Measurements from ENCODE around the gene THSD1.

DNA sequence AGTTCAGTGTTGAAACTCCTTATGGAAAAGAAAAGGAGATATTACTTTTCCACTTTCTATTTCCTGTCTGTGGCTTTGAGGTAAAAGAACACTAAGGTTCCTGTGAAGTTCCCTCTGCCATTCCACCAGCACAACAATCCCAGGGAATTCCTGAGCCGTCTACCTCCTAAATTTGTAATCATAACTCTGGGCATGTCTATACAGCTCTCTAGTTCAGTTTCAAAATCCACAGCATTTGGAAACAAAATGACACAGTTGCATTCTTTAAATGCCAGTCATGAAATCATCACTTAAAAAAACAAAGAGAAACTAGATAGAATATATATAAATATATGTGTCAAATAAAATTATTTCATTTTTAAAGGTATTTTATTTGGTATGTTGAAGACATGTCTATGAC lies 9.0 kb upstream of the THSD1 start:
- TF ChIP-seq, protein P1, sequence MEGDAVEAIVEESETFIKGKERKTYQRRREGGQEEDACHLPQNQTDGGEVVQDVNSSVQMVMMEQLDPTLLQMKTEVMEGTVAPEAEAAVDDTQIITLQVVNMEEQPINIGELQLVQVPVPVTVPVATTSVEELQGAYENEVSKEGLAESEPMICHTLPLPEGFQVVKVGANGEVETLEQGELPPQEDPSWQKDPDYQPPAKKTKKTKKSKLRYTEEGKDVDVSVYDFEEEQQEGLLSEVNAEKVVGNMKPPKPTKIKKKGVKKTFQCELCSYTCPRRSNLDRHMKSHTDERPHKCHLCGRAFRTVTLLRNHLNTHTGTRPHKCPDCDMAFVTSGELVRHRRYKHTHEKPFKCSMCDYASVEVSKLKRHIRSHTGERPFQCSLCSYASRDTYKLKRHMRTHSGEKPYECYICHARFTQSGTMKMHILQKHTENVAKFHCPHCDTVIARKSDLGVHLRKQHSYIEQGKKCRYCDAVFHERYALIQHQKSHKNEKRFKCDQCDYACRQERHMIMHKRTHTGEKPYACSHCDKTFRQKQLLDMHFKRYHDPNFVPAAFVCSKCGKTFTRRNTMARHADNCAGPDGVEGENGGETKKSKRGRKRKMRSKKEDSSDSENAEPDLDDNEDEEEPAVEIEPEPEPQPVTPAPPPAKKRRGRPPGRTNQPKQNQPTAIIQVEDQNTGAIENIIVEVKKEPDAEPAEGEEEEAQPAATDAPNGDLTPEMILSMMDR (IDR thresholded peaks at IDR 0.05): no peak
- TF ChIP-seq POLR2A (IDR thresholded peaks at IDR 0.05): no peak
